Central memory CD8-positive, alpha-beta T cell (primary cell): ENCODE measurements around the gene IGF1.

Experiments
- ATAC-seq: fragments of 150-1000 bp; cut with Tn5 transposase; replicated peaks from 2 replicates; pipeline ENCODE4 v1.10.0; 2022; ENCODE audit warnings: mild to moderate bottlenecking, moderate FRiP score, moderate number of reproducible peaks; ENCODE audit not compliant: poor library complexity, severe bottlenecking; ENCODE audit errors: extremely low read depth
- DNase-seq, 2 donors: peaks; one replicate each; pipeline ENCODE4 v3.0.0; 2021; ENCODE audit warnings: low spot score in 2 of 2
- H3K27ac Mint-ChIP-seq: one replicate; pipeline ENCODE4 v1.8.0; 2022; ENCODE audit warnings: low read depth, mild to moderate bottlenecking, moderate library complexity, mixed read lengths
- H3K27me3 Mint-ChIP-seq: one replicate; pipeline ENCODE4 v1.8.0; 2022; ENCODE audit warnings: mixed read lengths
- H3K36me3 Mint-ChIP-seq: one replicate; pipeline ENCODE4 v1.8.0; 2022; ENCODE audit warnings: mild to moderate bottlenecking, moderate library complexity, mixed read lengths; ENCODE audit not compliant: insufficient read depth
- H3K4me1 Mint-ChIP-seq: one replicate; pipeline ENCODE4 v1.8.0; 2022; ENCODE audit warnings: mixed read lengths
- H3K4me3 Mint-ChIP-seq: one replicate; pipeline ENCODE4 v1.8.0; 2022; ENCODE audit warnings: mild to moderate bottlenecking, moderate library complexity, mixed read lengths
- H3K9me3 Mint-ChIP-seq: one replicate; pipeline ENCODE4 v1.8.0; 2022; ENCODE audit warnings: mixed read lengths

IGF1 gene

GRCh38 chr12:102408487-102409297, 71.7 kb downstream of the IGF1 start:
- DNase-seq (no peak), ATAC-seq (no peak)
- peaks cover 10% of the 10 kb centered on the region for H3K27me3 Mint-ChIP-seq
- no peaks in the 10 kb centered on the region for H3K9me3 Mint-ChIP-seq
- no peak overlapping the region for H3K4me3 Mint-ChIP-seq
- H3K4me1 Mint-ChIP-seq = no peaks in the 10 kb centered on the region
- H3K36me3 Mint-ChIP-seq = no peaks in the 10 kb centered on the region
- H3K27ac Mint-ChIP-seq = no peak overlapping the region

- Mint-ChIP-seq H3K9me3 (no peaks in the 10 kb centered on the region), H3K36me3 (no peaks in the 10 kb centered on the region), H3K4me1 (no peaks in the 10 kb centered on the region), H3K27me3 (peaks cover 10% of the 10 kb centered on the region), H3K27ac (no peak overlapping the region), H3K4me3 (no peak overlapping the region)
- DNase-seq (no peak), ATAC-seq (no peak)
These were observed 72.4 kb downstream of the IGF1 start for GRCh38 chr12:102407776-102408486.

- Mint-ChIP-seq H3K4me1 (no peaks in the 10 kb centered on the region), H3K9me3 (no peaks in the 10 kb centered on the region), H3K4me3 (no peak overlapping the region), H3K36me3 (no peaks in the 10 kb centered on the region), H3K27ac (no peak overlapping the region), H3K27me3 (peaks cover 10% of the 10 kb centered on the region)
- DNase-seq = no peak
- ATAC-seq = no peak
These were observed 74.3 kb downstream of the IGF1 start for GRCh38 chr12:102406033-102406584.

- Mint-ChIP-seq H3K36me3 (peaks cover 2% of the 10 kb centered on the region), H3K4me3 (no peak overlapping the region), H3K9me3 (no peaks in the 10 kb centered on the region), H3K27ac (no peak overlapping the region), H3K4me1 (no peaks in the 10 kb centered on the region), H3K27me3 (peaks cover 10% of the 10 kb centered on the region)
- DNase-seq (no peak), ATAC-seq (no peak)
These were observed 79.3 kb downstream of the IGF1 start for GRCh38 chr12:102401087-102401486.

GRCh38 chr12:102399653-102400052, 80.7 kb downstream of the IGF1 start:
- DNase-seq (no peak), ATAC-seq (no peak)
- no peaks in the 10 kb centered on the region for H3K4me1 Mint-ChIP-seq
- H3K36me3 Mint-ChIP-seq = peaks cover 2% of the 10 kb centered on the region
- no peaks in the 10 kb centered on the region for H3K9me3 Mint-ChIP-seq
- H3K27ac Mint-ChIP-seq = no peak overlapping the region
- H3K4me3 Mint-ChIP-seq = no peak overlapping the region
- peaks cover 10% of the 10 kb centered on the region for H3K27me3 Mint-ChIP-seq

GRCh38 chr12:102396276-102396675, 84.1 kb downstream of the IGF1 start:
- Mint-ChIP-seq H3K27ac (no peak overlapping the region), H3K4me1 (no peaks in the 10 kb centered on the region), H3K36me3 (peaks cover 2% of the 10 kb centered on the region), H3K27me3 (peaks cover 19% of the 10 kb centered on the region), H3K9me3 (no peaks in the 10 kb centered on the region), H3K4me3 (no peak overlapping the region)
- ATAC-seq (no peak), DNase-seq (no peak)

GRCh38 chr12:102394200-102394599, 86.2 kb downstream of the IGF1 start:
- Mint-ChIP-seq H3K9me3 (no peaks in the 10 kb centered on the region), H3K27ac (no peak overlapping the region), H3K4me3 (no peak overlapping the region), H3K4me1 (no peaks in the 10 kb centered on the region), H3K36me3 (peaks cover 2% of the 10 kb centered on the region), H3K27me3 (peaks cover 17% of the 10 kb centered on the region)
- no peak for ATAC-seq
- DNase-seq = no peak

GRCh38 chr12:102390068-102390467, 90.3 kb downstream of the IGF1 start:
- Mint-ChIP-seq H3K27ac (no peak overlapping the region), H3K9me3 (no peaks in the 10 kb centered on the region), H3K27me3 (peaks cover 35% of the 10 kb centered on the region), H3K36me3 (no peaks in the 10 kb centered on the region), H3K4me3 (no peak overlapping the region), H3K4me1 (peaks cover 9% of the 10 kb centered on the region)
- DNase-seq (no peak), ATAC-seq (no peak)

- no peaks in the 10 kb centered on the region for H3K9me3 Mint-ChIP-seq
- H3K4me1 Mint-ChIP-seq = peaks cover 9% of the 10 kb centered on the region
- no peak overlapping the region for H3K4me3 Mint-ChIP-seq
- H3K27ac Mint-ChIP-seq = no peak overlapping the region
- no peaks in the 10 kb centered on the region for H3K36me3 Mint-ChIP-seq
- no peak for DNase-seq
- no peak for ATAC-seq
- H3K27me3 Mint-ChIP-seq = peaks cover 35% of the 10 kb centered on the region
These were observed 91.9 kb downstream of the IGF1 start for GRCh38 chr12:102388469-102388868.

GRCh38 chr12:102385343-102385742, 95.0 kb downstream of the IGF1 start:
- ATAC-seq = peak; percentile 70
- no peaks in the 10 kb centered on the region for H3K9me3 Mint-ChIP-seq

GRCh38 chr12:102379346-102380162, 100.8 kb downstream of the IGF1 start:
- Mint-ChIP-seq H3K27ac (no peak overlapping the region), H3K36me3 (peaks cover 2% of the 10 kb centered on the region), H3K9me3 (no peaks in the 10 kb centered on the region), H3K4me3 (no peak overlapping the region), H3K27me3 (no peaks in the 10 kb centered on the region), H3K4me1 (no peaks in the 10 kb centered on the region)
- no peak for ATAC-seq
- no peak for DNase-seq

More at GRCh38 chr12:102385343-102385742, 95.0 kb downstream of the IGF1 start:
- no peak for DNase-seq
- H3K27ac Mint-ChIP-seq = no peak overlapping the region
- H3K4me1 Mint-ChIP-seq = peaks cover 9% of the 10 kb centered on the region
- H3K36me3 Mint-ChIP-seq = no peaks in the 10 kb centered on the region
- peaks cover 27% of the 10 kb centered on the region for H3K27me3 Mint-ChIP-seq
- H3K4me3 Mint-ChIP-seq = no peak overlapping the region

- Mint-ChIP-seq H3K4me1 (peaks cover 5% of the 10 kb centered on the region), H3K4me3 (no peak overlapping the region), H3K27me3 (no peaks in the 10 kb centered on the region), H3K9me3 (no peaks in the 10 kb centered on the region), H3K36me3 (peaks cover 2% of the 10 kb centered on the region), H3K27ac (no peak overlapping the region)
- DNase-seq (no peak), ATAC-seq (no peak)
These were observed 103.6 kb downstream of the IGF1 start for GRCh38 chr12:102376781-102377180.
